ENCODE data around the gene KIAA1755. TPM values are rescaled to one million over a fixed set of nuclear protein-coding genes. Genes with fewer than 3 reads are reported as not detected.

Gene KIAA1755
- total RNA-seq, 1 donor from 2014 or later: not detected

GRCh38 chr20:38245753-38246152 lies 14.8 kb downstream of the KIAA1755 start:
- ATAC-seq (ENCODE audit: low read depth) (no peak), DNase-seq (no peak)
- CTCF ChIA-PET: no interaction called here
- Mint-ChIP-seq H3K36me3 (ENCODE audit: low read depth) (peaks cover 2% of the 10 kb centered on the region), H3K27me3 (peaks cover 12% of the 10 kb centered on the region), H3K4me3 (no peak overlapping the region), H3K27ac (no peak overlapping the region), H3K4me1 (no peaks in the 10 kb centered on the region), H3K9me3 (peaks cover 22% of the 10 kb centered on the region)
- TF ChIP-seq CTCF (IDR thresholded peaks at IDR 0.05): no peak
- intact Hi-C loops (cut with micrococcal nuclease): no loop called here
- POLR2A ChIA-PET: no interaction called here

DNA sequence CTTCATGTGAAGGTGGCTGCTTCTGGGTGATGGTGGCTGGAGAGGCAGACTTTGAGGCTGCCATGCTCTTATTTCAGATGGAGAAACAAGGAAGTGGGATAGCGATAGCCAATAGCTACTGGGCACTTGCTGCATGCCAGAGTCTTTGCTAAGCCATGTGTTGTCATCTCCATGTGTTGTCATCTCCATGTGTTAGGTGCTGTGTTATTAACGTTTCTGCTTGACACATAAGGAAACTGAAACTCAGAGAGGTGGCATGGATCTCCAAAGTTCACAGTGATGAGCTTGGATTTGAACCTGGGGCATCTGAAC lies 16.9 kb downstream of the KIAA1755 start:
- CTCF ChIA-PET: no interaction called here
- DNase-seq (no peak), ATAC-seq (ENCODE audit: low read depth) (no peak)
- Mint-ChIP-seq H3K4me1 (no peaks in the 10 kb centered on the region), H3K27ac (no peak overlapping the region), H3K4me3 (no peak overlapping the region), H3K9me3 (peaks cover 22% of the 10 kb centered on the region), H3K27me3 (peaks cover 12% of the 10 kb centered on the region), H3K36me3 (ENCODE audit: low read depth) (peaks cover 2% of the 10 kb centered on the region)
- TF ChIP-seq CTCF (IDR thresholded peaks at IDR 0.05): no peak
- intact Hi-C loops (cut with micrococcal nuclease): no loop called here
- POLR2A ChIA-PET: no interaction called here

- H3K27me3 Mint-ChIP-seq: peaks cover 12% of the 10 kb centered on the region
- ChIA-PET POLR2A (no interaction called here), CTCF (no interaction called here)
- peaks cover 2% of the 10 kb centered on the region for H3K36me3 Mint-ChIP-seq (ENCODE audit: low read depth)
- no peak for TF ChIP-seq CTCF (IDR thresholded peaks at IDR 0.05)
- H3K4me1 Mint-ChIP-seq: no peaks in the 10 kb centered on the region
- intact Hi-C loops (cut with micrococcal nuclease): no loop called here
- peaks cover 22% of the 10 kb centered on the region for H3K9me3 Mint-ChIP-seq
- DNase-seq (no peak), ATAC-seq (ENCODE audit: low read depth) (no peak)
- no peak overlapping the region for H3K27ac Mint-ChIP-seq
- no peak overlapping the region for H3K4me3 Mint-ChIP-seq
Observed at GRCh38 chr20:38242848-38243708, 17.5 kb downstream of the KIAA1755 start.

DNA sequence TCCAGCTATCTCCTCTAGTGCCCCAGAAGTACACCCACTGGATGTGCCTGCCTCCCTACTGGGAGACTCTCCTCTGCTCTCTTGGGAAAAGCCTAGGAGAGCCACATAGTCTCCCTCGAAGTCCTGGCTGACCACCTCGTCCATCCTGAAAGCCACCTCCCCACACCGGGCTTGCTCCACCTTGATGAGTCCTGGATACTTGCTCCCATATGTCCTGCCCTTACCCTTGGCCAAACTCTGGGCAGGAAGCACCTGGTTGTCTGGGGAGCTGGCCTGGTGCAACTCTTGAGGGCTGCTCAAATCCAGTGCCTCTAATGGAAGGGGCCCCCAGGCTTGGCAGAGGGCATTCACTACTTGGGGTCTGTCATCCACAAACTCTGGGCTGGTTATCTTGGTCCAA lies 19.3 kb downstream of the KIAA1755 start:
- no peak overlapping the region for H3K4me3 Mint-ChIP-seq
- peaks cover 22% of the 10 kb centered on the region for H3K9me3 Mint-ChIP-seq
- no peak for DNase-seq
- no peak for ATAC-seq (ENCODE audit: low read depth)
- intact Hi-C loops (cut with micrococcal nuclease): no loop called here
- peaks cover 7% of the 10 kb centered on the region for H3K27me3 Mint-ChIP-seq
- no peaks in the 10 kb centered on the region for H3K4me1 Mint-ChIP-seq
- POLR2A ChIA-PET: no interaction called here
- no peak overlapping the region for H3K27ac Mint-ChIP-seq
- CTCF ChIA-PET: no interaction called here
- no peak for TF ChIP-seq CTCF (IDR thresholded peaks at IDR 0.05)
- peaks cover 2% of the 10 kb centered on the region for H3K36me3 Mint-ChIP-seq (ENCODE audit: low read depth)

DNA sequence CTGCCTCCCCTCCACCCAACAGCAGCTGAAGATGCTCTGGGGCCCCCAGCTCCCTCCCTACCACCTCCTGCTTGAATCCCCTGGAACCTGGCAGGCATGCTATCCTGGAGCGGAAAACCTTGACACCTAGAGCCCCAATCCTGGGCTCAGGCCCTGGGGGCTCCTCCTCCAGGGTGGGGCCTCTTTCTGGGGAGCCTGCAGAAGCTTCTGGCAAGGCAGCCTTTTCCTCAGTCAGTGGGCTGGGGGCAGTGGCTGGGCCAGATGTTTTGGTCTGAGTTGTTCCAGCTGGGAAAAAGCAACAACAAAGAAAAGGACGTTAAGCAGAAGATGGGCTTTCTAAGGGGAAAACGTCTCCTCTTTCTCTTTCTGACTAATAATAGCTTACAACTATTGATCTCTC lies 21.1 kb downstream of the KIAA1755 start:
- CTCF ChIA-PET: no interaction called here
- POLR2A ChIA-PET: no interaction called here

More for the DNA sequence above, 21.1 kb downstream of the KIAA1755 start:
- H3K27ac Mint-ChIP-seq: no peak overlapping the region
- DNase-seq (no peak), ATAC-seq (ENCODE audit: low read depth) (no peak)
- H3K4me3 Mint-ChIP-seq: no peak overlapping the region
- H3K36me3 Mint-ChIP-seq (ENCODE audit: low read depth): peaks cover 2% of the 10 kb centered on the region
- H3K4me1 Mint-ChIP-seq: no peaks in the 10 kb centered on the region
- TF ChIP-seq CTCF (IDR thresholded peaks at IDR 0.05): no peak
- intact Hi-C loops (cut with micrococcal nuclease): no loop called here
- H3K9me3 Mint-ChIP-seq: peaks cover 17% of the 10 kb centered on the region
- peaks cover 7% of the 10 kb centered on the region for H3K27me3 Mint-ChIP-seq

Measured in activated B cell treated with CpG ODN at 0.5 μM for 24 hours (primary cell).